Panc1 (cell line): ENCODE measurements around the gene MGMT. TPM values are rescaled to one million over a fixed set of nuclear protein-coding genes. Genes with fewer than 3 reads are reported as not detected.

Source experiments
- ATAC-seq: fragments of 200-7000 bp; cut with Tn5 transposase; 2 replicates; pipeline ENCODE4 v1.9.1; 2020; ENCODE audit warnings: mild to moderate bottlenecking, moderate library complexity
- BruUV-seq: library from RNA; stranded (reverse); fragments of 400-500 nt; replicated peaks from 2 replicates; lab custom pipeline; 2021; lab: Mats Ljungman, UMichigan
- CTCF ChIA-PET: fragments of 300-600 bp; sonication (Branson Sonifier 250); formaldehyde crosslinking; loops from one replicate; lab custom pipeline; 2022; ENCODE audit warnings: antibody characterized with exemption; lab: Charles Lee
- POLR2A ChIA-PET: fragments of 300-600 bp; sonication (Branson Sonifier 250); formaldehyde crosslinking; loops from one replicate; lab custom pipeline; 2022; ENCODE audit warnings: antibody characterized with exemption; lab: Charles Lee
- DNase-seq: peaks from one replicate; pipeline ENCODE4 v3.0.0-alpha.2; 2010; ENCODE audit warnings: low read depth, low spot score
- H3K27ac ChIP-seq: 2 replicates; pipeline ENCODE4 v1.5.1; 2011; ENCODE audit warnings: mild to moderate bottlenecking, low read length, inconsistent platforms
- H3K27me3 ChIP-seq: fragments of 200-500 bp; sonication (Bioruptor generic); 2 replicates; pipeline ENCODE4 v1.6.0; 2014; ENCODE audit warnings: low read length, inconsistent platforms; ENCODE audit not compliant: control insufficient read depth, insufficient read depth
- H3K36me3 ChIP-seq: fragments of 200-500 bp; sonication (Bioruptor generic); 2 replicates; pipeline ENCODE4 v1.5.1; 2014; ENCODE audit warnings: inconsistent platforms, mild to moderate bottlenecking, low read length, moderate library complexity; ENCODE audit not compliant: control insufficient read depth, insufficient read depth
- H3K4me1 ChIP-seq: 2 replicates; pipeline ENCODE4 v1.5.1; 2011; ENCODE audit warnings: inconsistent platforms, mild to moderate bottlenecking, low read length, moderate library complexity; ENCODE audit not compliant: control insufficient read depth, insufficient read depth
- H3K4me3 ChIP-seq, 2 experiments: 2 replicates each; pipeline ENCODE4 v1.5.1; 2011 to 2012; ENCODE audit warnings: low read depth in 2 of 2, low read length in 2 of 2, mild to moderate bottlenecking in 2 of 2, inconsistent platforms in 1 of 2, moderate library complexity in 1 of 2
- H3K9me3 ChIP-seq: fragments of 200-500 bp; sonication (Bioruptor generic); 2 replicates; pipeline ENCODE4 v1.5.1; 2014; ENCODE audit warnings: low read depth, mild to moderate bottlenecking, inconsistent platforms, low read length, moderate library complexity; ENCODE audit not compliant: control insufficient read depth, insufficient read depth
- POLR2AphosphoS5 ChIP-seq: IDR thresholded peaks from 2 replicates; pipeline ENCODE4 v1.6.1; 2012; ENCODE audit warnings: mild to moderate bottlenecking, low read depth, low read length, moderate library complexity
- SIN3A ChIP-seq: IDR thresholded peaks from 2 replicates; pipeline ENCODE4 v1.6.1; 2012; ENCODE audit warnings: low read depth, mild to moderate bottlenecking, low read length, moderate library complexity, borderline replicate concordance; ENCODE audit not compliant: insufficient read depth
- TCF7L2 ChIP-seq: IDR thresholded peaks from 2 replicates; pipeline ENCODE4 v1.6.1; 2011; ENCODE audit warnings: mild to moderate bottlenecking, low read depth, low read length, inconsistent platforms
- in situ Hi-C: cut with HindIII; loops from 2 replicates; pipeline ENCODE4 v1.10.0; 2016; ENCODE audit warnings: low sequenced_read_pairs, low pct_unique_long_range_greater_than_20kb
- intact Hi-C: fragments of 100-400 bp; cut with micrococcal nuclease; formaldehyde crosslinking; loops from one replicate; pipeline ENCODE4 v1.10.0; 2022; ENCODE audit not compliant: unreplicated experiment
- total RNA-seq: library from RNA; stranded (reverse); gene quantifications from one replicate; pipeline ENCODE4 v1.2.1, GENCODE V29; 2021; ENCODE audit not compliant: unreplicated experiment
- TF ChIP-seq, protein P1 (sequence below): fragments of 450-650 bp; IDR thresholded peaks from 2 replicates; pipeline ENCODE4 v1.5.1; 2017; ENCODE audit warnings: mild to moderate bottlenecking
- TF ChIP-seq, protein P2 (sequence below), 2 experiments: IDR thresholded peaks; 2 replicates each; pipeline ENCODE4 v1.6.1; 2011 to 2012; ENCODE audit warnings: low read depth in 2 of 2, control low read depth in 1 of 2, low read length in 1 of 2, mild to moderate bottlenecking in 1 of 2, moderate library complexity in 1 of 2; ENCODE audit not compliant: insufficient read depth in 1 of 2

The MGMT gene
- total RNA-seq, 1 experiment from 2014 or later: 27.3 TPM

DNA sequence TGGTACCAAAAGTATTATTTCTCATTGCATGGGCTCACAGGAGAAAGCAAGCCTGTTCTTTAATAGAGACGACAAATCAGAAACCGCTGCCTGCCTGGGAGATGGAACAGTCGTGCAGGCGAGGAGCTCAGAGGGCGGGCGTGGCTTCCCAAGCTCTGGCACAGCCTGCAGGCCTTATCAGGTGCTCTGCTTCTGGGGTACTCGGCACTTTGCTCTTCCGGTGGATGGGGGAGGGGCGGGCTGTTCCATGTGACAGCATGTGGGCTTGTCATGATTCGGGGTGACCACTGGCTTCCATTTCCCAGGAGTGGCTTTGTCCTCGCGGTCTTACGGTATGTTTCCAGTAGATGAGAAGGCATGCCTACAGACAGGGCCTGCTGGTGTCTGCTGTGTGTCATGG lies 228.6 kb downstream of the MGMT start:
- POLR2A ChIA-PET: no interaction called here
- TF ChIP-seq SIN3A (no peak), POLR2AphosphoS5 (no peak), TCF7L2 (no peak)
- TF ChIP-seq, protein P1, sequence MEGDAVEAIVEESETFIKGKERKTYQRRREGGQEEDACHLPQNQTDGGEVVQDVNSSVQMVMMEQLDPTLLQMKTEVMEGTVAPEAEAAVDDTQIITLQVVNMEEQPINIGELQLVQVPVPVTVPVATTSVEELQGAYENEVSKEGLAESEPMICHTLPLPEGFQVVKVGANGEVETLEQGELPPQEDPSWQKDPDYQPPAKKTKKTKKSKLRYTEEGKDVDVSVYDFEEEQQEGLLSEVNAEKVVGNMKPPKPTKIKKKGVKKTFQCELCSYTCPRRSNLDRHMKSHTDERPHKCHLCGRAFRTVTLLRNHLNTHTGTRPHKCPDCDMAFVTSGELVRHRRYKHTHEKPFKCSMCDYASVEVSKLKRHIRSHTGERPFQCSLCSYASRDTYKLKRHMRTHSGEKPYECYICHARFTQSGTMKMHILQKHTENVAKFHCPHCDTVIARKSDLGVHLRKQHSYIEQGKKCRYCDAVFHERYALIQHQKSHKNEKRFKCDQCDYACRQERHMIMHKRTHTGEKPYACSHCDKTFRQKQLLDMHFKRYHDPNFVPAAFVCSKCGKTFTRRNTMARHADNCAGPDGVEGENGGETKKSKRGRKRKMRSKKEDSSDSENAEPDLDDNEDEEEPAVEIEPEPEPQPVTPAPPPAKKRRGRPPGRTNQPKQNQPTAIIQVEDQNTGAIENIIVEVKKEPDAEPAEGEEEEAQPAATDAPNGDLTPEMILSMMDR: no peak
- TF ChIP-seq, protein P2, sequence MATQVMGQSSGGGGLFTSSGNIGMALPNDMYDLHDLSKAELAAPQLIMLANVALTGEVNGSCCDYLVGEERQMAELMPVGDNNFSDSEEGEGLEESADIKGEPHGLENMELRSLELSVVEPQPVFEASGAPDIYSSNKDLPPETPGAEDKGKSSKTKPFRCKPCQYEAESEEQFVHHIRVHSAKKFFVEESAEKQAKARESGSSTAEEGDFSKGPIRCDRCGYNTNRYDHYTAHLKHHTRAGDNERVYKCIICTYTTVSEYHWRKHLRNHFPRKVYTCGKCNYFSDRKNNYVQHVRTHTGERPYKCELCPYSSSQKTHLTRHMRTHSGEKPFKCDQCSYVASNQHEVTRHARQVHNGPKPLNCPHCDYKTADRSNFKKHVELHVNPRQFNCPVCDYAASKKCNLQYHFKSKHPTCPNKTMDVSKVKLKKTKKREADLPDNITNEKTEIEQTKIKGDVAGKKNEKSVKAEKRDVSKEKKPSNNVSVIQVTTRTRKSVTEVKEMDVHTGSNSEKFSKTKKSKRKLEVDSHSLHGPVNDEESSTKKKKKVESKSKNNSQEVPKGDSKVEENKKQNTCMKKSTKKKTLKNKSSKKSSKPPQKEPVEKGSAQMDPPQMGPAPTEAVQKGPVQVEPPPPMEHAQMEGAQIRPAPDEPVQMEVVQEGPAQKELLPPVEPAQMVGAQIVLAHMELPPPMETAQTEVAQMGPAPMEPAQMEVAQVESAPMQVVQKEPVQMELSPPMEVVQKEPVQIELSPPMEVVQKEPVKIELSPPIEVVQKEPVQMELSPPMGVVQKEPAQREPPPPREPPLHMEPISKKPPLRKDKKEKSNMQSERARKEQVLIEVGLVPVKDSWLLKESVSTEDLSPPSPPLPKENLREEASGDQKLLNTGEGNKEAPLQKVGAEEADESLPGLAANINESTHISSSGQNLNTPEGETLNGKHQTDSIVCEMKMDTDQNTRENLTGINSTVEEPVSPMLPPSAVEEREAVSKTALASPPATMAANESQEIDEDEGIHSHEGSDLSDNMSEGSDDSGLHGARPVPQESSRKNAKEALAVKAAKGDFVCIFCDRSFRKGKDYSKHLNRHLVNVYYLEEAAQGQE (IDR thresholded peaks at IDR 0.05; ENCODE audit: insufficient read depth in 1 of 2, low read depth in 2 of 2, low read length in 1 of 2): no peak
- CTCF ChIA-PET: no interaction called here
- intact Hi-C loops (no loop called here), in situ Hi-C loops (no loop called here)
- DNase-seq (no peak), ATAC-seq (no peak)
- Histone ChIP-seq H3K9me3 (no peaks in the 10 kb centered on the region), H3K36me3 (no peaks in the 10 kb centered on the region), H3K27me3 (no peaks in the 10 kb centered on the region), H3K4me3 (no peak overlapping the region), H3K4me1 (no peaks in the 10 kb centered on the region), H3K27ac (no peak overlapping the region)
- BruUV-seq: no TSS peak

DNA sequence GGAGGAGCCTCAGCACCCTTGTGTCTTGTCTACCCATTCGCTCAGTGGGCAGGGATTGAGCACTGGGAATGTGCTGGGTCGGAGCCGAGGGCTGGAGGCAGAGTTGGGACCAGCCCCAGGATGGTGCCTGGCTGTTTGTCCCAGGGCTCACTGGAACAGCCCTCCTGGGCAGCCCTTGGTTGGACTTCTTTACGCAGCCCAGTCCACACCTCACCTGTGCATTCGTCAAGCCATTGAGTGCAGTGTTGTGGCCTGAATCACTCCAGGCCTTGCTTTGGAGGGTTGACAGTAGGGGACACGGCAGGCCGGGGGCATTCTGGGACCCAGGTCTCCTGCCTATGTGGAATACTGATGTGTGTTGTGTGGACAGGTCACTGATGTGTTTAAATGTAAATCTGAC lies 229.6 kb downstream of the MGMT start:
- TF ChIP-seq, protein P2 (IDR thresholded peaks at IDR 0.05; ENCODE audit: insufficient read depth in 1 of 2, low read depth in 2 of 2, low read length in 1 of 2): no peak
- TF ChIP-seq SIN3A (no peak), POLR2AphosphoS5 (no peak), TCF7L2 (no peak)
- TF ChIP-seq, protein P1: no peak
- Histone ChIP-seq H3K4me3 (no peak overlapping the region), H3K36me3 (no peaks in the 10 kb centered on the region), H3K27ac (no peak overlapping the region), H3K4me1 (no peaks in the 10 kb centered on the region), H3K9me3 (no peaks in the 10 kb centered on the region), H3K27me3 (no peaks in the 10 kb centered on the region)
- POLR2A ChIA-PET: no interaction called here
- DNase-seq (no peak), ATAC-seq (no peak)
- BruUV-seq: no TSS peak
- intact Hi-C loops (no loop called here), in situ Hi-C loops (no loop called here)
- CTCF ChIA-PET: no interaction called here
